Endothelial cell (in vitro differentiated cells): ENCODE results near the gene ADAM21. TPM values are rescaled to one million over a fixed set of nuclear protein-coding genes. Genes with fewer than 3 reads are reported as not detected.
"Not testable (repeated sequence)": the region's sequence is repeated elsewhere in the genome, so short reads cannot be mapped to it uniquely, and the experiment has no call there.

Experiments used
- DNase-seq: peaks from one replicate; pipeline ENCODE4 v3.0.0; 2021; ENCODE audit warnings: low spot score
- H3K27ac Mint-ChIP-seq: one replicate; pipeline ENCODE4 v1.8.0; 2021; ENCODE audit warnings: mixed read lengths, inconsistent platforms; ENCODE audit not compliant: unreplicated experiment
- H3K27me3 Mint-ChIP-seq: one replicate; pipeline ENCODE4 v1.8.0; 2021; ENCODE audit warnings: mild to moderate bottlenecking, moderate library complexity, mixed read lengths, inconsistent platforms; ENCODE audit not compliant: unreplicated experiment
- H3K36me3 Mint-ChIP-seq: one replicate; pipeline ENCODE4 v1.8.0; 2021; ENCODE audit warnings: mild to moderate bottlenecking, low read depth, mixed read lengths, inconsistent platforms; ENCODE audit not compliant: unreplicated experiment
- H3K4me1 Mint-ChIP-seq: one replicate; pipeline ENCODE4 v1.8.0; 2021; ENCODE audit warnings: mild to moderate bottlenecking, mixed read lengths, inconsistent platforms; ENCODE audit not compliant: unreplicated experiment
- H3K4me3 Mint-ChIP-seq: one replicate; pipeline ENCODE4 v1.8.0; 2021; ENCODE audit warnings: mild to moderate bottlenecking, mixed read lengths, inconsistent platforms; ENCODE audit not compliant: unreplicated experiment
- H3K9me3 Mint-ChIP-seq: one replicate; pipeline ENCODE4 v1.8.0; 2021; ENCODE audit warnings: mixed read lengths, inconsistent platforms; ENCODE audit not compliant: unreplicated experiment
- total RNA-seq: library from RNA; stranded (reverse); fragmentation: NEBNext Ultra II Directional; extraction: Animal tissue kit (Norgen Biotek cat#: 25700); gene quantifications from one replicate; pipeline ENCODE4 v1.2.1, GENCODE V29; 2021; ENCODE audit not compliant: unreplicated experiment
- TF ChIP-seq, protein P1 (sequence below): fragments of 200-600 bp; sonication (generic); IDR thresholded peaks from one replicate; pipeline ENCODE4 v1.5.0; 2021; ENCODE audit warnings: antibody characterized with exemption; ENCODE audit not compliant: unreplicated experiment

The ADAM21 gene
- total RNA-seq, 1 donor from 2014 or later: not detected

DNA sequence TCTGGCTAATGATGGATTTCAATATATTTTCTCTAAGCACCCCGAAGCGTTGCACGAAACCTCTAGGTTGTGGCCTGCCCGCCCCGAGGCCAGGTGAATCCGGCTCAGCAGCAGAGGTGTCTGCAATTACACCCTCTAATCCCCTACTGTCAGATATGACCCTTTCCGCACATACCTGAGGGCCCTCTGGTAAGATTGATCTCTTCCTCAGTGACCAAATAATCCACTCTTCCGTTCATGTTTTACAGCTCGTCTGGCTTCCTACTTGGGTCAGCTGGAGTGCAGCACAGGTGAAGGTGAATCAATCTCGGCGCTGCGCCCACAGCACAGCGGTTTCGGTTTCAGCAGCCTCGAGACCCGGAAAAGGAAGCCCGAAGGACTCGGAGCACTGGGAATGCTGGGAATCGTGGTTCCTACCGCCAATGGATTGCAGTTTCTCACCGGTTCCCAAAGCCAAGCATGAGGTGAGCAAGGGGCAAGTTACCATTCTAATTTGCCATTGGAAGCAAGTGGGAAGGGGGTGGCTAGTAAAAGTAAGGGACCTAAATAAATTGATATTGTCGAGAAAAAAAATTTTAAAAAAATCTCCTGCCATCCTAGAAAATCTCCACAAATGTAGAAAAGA, 35.1 kb upstream of the ADAM21 start, which contains the start of gene SYNJ2BP:
SYNJ2BP (minus strand) TSS at position 366 of the 625 bp plus-strand sequence; CDS start at position 239, 127 bp downstream.
- no peaks in the 10 kb centered on the region for H3K9me3 Mint-ChIP-seq
- H3K4me1 Mint-ChIP-seq: peaks cover 11% of the 10 kb centered on the region
- no peaks in the 10 kb centered on the region for H3K27me3 Mint-ChIP-seq
- no peaks in the 10 kb centered on the region for H3K36me3 Mint-ChIP-seq
- TF ChIP-seq, protein P1, sequence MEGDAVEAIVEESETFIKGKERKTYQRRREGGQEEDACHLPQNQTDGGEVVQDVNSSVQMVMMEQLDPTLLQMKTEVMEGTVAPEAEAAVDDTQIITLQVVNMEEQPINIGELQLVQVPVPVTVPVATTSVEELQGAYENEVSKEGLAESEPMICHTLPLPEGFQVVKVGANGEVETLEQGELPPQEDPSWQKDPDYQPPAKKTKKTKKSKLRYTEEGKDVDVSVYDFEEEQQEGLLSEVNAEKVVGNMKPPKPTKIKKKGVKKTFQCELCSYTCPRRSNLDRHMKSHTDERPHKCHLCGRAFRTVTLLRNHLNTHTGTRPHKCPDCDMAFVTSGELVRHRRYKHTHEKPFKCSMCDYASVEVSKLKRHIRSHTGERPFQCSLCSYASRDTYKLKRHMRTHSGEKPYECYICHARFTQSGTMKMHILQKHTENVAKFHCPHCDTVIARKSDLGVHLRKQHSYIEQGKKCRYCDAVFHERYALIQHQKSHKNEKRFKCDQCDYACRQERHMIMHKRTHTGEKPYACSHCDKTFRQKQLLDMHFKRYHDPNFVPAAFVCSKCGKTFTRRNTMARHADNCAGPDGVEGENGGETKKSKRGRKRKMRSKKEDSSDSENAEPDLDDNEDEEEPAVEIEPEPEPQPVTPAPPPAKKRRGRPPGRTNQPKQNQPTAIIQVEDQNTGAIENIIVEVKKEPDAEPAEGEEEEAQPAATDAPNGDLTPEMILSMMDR: no peak
- peak within 1 kb of the TSS; percentile 94 for H3K27ac Mint-ChIP-seq
- DNase-seq: peak; percentile 60
- peak within 1 kb of the TSS; percentile 99 for H3K4me3 Mint-ChIP-seq

DNA sequence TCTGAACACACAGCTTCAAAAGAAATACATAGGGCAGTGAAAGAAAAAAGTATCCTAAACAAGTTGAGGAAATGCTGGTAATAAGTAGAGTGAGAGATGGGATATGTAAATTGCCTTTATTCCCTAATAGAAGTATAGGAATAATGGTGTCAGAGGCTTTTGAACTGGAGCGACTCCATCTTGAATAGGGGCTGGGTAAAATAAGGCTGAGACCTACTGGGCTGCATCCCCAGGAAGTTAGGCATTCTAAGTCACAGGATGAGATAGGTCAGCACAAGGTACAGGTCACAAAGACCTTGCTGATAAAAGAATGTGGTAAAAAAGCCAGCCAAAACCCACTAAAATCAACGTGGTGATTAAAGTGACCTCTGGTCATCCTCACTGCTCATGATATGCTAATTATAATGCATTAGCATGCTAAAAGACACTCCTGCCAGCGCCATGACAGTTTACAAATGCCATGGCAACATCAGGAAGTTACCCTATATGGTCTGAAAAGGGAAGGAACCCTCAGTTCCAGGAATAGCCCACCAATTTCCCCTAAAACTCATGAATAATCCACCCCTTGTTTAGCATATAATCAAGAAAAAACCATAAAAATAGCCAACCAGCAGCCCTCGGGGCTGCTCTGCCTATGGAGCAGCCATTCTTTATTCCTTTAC, 32.6 kb upstream of the ADAM21 start:
- H3K36me3 Mint-ChIP-seq, H3K9me3 Mint-ChIP-seq, DNase-seq, H3K27ac Mint-ChIP-seq, H3K4me3 Mint-ChIP-seq, H3K27me3 Mint-ChIP-seq: not testable (repeated sequence)
- peaks cover 11% of the 10 kb centered on the region for H3K4me1 Mint-ChIP-seq

DNA sequence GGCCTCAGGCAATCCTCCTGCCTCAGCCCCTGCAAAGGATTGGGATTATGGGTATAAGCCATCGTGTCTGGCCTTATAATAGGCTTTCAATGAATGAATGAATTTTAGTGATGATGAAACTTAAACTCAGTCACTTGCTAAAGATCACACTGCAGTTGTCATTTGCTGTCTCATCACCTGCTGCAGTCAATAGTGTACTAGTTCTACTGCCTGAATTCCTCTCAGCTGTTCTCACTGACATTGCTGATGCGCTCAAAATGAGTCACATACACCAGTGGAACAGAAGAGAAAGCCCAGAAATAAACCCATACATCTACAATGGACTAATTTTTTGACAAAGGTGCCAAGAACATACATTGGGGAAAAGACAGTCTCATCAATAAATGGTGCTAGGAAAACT, 29.4 kb upstream of the ADAM21 start:
- H3K36me3 Mint-ChIP-seq: peaks cover 10% of the 10 kb centered on the region
- no peak for DNase-seq
- no peaks in the 10 kb centered on the region for H3K27me3 Mint-ChIP-seq
- TF ChIP-seq, protein P1: no peak
- H3K4me1 Mint-ChIP-seq: no peaks in the 10 kb centered on the region
- H3K4me3 Mint-ChIP-seq: no peak overlapping the region
- peaks cover 10% of the 10 kb centered on the region for H3K9me3 Mint-ChIP-seq
- H3K27ac Mint-ChIP-seq: no peak overlapping the region

DNA sequence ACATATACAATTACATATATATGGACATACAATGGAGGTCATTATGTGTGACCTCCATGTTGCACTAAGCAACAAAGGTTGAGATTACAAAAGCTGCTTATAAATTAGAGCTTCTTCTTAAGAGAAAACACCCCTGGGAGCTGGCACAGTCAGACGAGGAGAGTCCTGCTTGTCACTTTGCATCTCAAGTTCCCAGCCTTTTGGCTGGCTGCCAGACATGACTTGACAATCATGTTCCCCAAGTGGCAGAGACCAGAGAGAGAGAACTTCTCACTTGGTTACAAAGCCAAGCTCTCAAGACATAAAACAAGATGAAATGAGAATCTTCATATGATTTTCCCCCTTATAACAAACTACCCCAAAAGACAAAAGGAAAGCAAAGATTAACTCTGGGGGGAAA, 26.6 kb upstream of the ADAM21 start:
- Mint-ChIP-seq H3K27me3 (no peaks in the 10 kb centered on the region), H3K36me3 (peaks cover 13% of the 10 kb centered on the region), H3K27ac (no peak overlapping the region), H3K4me3 (no peak overlapping the region), H3K9me3 (peaks cover 10% of the 10 kb centered on the region), H3K4me1 (no peaks in the 10 kb centered on the region)
- TF ChIP-seq, protein P1: no peak
- DNase-seq: no peak

DNA sequence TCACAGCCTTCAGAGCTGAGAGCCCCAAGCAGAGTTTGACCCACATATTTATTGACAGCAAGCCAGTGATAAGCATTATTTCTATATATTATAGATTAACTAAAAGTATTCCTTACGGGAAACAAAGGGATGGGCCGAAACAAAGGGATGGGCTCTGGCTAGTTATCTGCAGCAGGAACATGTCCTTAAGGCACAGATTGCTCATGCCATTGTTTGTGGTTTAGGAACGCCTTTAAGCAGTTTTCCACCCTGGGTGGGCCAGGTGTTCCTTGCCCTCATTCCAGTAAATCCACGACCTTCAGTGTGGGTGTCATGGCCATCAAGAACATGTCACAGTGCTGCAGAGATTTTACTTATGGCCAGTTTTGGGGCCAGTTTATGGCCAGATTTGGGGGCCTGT, 25.4 kb upstream of the ADAM21 start:
- not testable (repeated sequence) for H3K4me3 Mint-ChIP-seq, H3K4me1 Mint-ChIP-seq, DNase-seq, H3K27ac Mint-ChIP-seq, H3K27me3 Mint-ChIP-seq
- Mint-ChIP-seq H3K36me3 (peaks cover 19% of the 10 kb centered on the region), H3K9me3 (peaks cover 10% of the 10 kb centered on the region)

DNA sequence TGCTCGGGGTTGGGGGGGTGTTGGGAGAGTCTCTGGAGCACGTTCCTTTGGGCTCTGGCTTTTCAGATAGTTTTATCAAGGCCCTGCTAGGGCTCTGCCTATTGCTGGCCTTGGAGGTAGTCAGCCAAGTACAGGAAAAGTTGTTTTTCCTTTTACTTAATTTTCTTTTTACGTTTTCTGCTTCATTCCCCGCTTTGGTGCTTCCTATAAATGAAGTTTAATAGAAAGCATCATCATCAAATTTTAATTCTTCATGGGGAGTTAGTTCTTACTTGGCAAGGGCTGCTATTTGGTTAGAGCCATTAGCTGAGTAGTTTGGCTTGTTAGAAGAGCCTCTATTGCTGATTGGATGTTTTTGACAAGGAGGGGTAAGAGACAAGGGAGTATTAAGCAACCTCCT, 15.1 kb upstream of the ADAM21 start:
- H3K9me3 Mint-ChIP-seq: peaks cover 15% of the 10 kb centered on the region
- no peak for DNase-seq
- H3K4me1 Mint-ChIP-seq: peaks cover 3% of the 10 kb centered on the region
- H3K27me3 Mint-ChIP-seq: peaks cover 2% of the 10 kb centered on the region
- TF ChIP-seq, protein P1: no peak
- no peak overlapping the region for H3K4me3 Mint-ChIP-seq
- no peak overlapping the region for H3K27ac Mint-ChIP-seq
- H3K36me3 Mint-ChIP-seq: peaks cover 34% of the 10 kb centered on the region
